Measurements from ENCODE around the gene HLA-DPA1.

Gene HLA-DPA1

DNA sequence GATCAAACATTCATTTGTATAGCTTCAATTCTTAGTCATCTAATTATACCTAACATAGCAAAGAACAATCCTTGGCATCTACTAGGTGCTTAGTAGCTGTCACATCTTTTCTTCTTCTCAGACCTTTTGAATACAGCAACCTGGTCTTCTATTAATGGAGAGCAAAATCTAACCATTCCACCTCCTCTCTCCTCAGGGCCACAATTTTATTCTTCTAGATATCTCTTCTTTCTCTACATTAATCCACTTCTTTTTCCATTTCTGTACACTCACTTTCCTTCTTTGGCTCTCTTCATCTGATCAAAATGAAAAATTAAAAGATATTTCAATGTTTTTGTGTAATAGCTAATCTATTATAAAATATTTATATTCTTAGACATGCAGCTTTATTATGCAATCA lies 55.0 kb downstream of the HLA-DPA1 start:
- DNase-seq: no peak

GRCh38 chr6:33017694-33018353 lies 55.6 kb downstream of the HLA-DPA1 start:
- DNase-seq: no peak

GRCh38 chr6:33017018-33017417 lies 56.4 kb downstream of the HLA-DPA1 start:
- no peak for DNase-seq

DNA sequence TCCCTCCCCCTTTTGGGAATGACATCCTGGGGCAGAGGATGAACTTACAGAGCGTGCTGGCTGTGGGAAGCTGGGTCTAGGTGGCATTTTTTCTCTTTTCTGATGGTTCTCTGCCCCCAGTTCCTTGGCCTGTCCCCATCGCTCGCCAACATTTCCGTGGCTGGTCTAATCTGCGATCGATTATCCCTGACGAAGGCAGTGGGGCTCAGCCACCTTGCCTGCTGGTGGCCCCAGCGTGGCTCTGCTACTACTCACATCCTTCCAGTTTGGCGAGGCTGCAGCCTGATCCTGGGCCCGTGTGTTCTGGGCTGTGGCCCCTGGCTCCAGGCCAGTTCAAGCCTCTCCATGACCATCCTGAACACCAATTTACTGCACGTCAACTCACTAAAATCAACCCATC lies 57.7 kb downstream of the HLA-DPA1 start:
- no peak for DNase-seq

DNA sequence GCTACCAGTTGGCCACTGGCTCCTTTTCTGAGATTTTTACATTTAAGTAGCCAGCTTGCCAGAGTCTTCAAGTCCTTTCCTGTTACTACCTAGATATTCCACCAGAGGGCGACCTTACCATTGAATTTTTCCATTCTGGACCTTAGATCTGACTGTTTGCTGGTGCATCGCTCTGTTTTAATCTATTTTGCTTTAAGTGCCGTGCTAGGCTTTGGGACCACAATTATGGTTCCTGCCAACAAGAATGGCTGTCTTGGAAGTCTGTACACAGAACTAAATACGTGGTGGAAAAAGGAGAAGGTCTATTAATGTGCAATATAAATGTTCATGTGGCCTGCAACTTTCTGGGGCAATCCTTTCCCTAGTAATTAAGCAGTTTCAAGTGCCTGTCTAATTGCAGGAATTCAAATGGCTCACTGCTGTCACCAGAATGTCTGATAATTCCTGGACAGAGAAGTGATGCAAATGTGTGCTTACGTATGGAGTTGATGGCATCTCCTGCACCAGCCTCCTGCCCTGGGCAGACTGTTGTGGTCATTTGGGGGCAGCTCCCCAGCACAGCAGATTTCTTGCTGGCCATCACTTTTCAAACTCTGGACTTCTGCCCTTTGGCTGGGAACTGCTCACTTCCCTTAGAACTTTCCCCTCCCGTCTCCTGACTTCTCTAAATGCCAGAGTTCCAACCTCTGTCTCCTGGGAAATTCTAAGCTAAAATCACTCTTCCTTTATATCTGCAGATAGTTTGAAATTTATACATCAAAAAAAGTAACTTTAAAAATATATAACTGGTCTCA lies 58.4 kb downstream of the HLA-DPA1 start:
- DNase-seq: peak in 21 of 56 donors; percentile 3 to 72 (median 22)
